ENCODE results near the gene KITLG.

Gene KITLG

DNA sequence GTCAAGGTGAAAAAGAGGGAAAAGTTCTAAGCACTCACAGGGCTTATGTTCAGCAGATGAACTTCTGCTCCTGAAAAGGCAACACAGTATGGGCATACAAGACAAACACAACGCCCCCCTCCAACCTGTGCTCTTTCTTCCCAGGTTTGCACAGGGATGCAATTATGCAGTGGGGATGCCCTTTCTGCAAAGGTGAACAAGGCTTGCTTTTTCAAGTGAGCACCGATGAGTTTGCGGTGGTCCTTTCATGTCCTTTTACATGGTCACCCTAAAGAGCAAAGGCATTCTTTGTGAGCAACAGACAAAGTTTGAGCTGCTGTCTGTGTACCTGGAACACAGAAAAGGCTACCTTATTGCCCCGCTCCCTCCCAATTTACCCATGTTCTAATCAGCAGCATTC lies 6.7 kb downstream of the KITLG start:
- TF ChIP-seq SNAI2 (CRISPR knock-in tag; IDR thresholded peaks at IDR 0.05) (no peak), PATZ1 (CRISPR knock-in tag; IDR thresholded peaks at IDR 0.05; ENCODE audit: borderline replicate concordance) (no peak), ZNF8 (CRISPR knock-in tag; IDR thresholded peaks at IDR 0.05) (no peak)
- ATAC-seq = no peak

- TF ChIP-seq TCF4 (CRISPR knock-in tag; IDR thresholded peaks at IDR 0.05; ENCODE audit: borderline replicate concordance) (no peak), CREB5 (CRISPR knock-in tag; IDR thresholded peaks at IDR 0.05; ENCODE audit: low read depth) (no peak), ZNF565 (CRISPR knock-in tag; conservative IDR thresholded peaks at IDR 0.05; ENCODE audit: low read depth) (no peak), ZNF8 (CRISPR knock-in tag; IDR thresholded peaks at IDR 0.05) (no peak), SNAI2 (CRISPR knock-in tag; IDR thresholded peaks at IDR 0.05) (no peak), ESRRG (CRISPR knock-in tag; IDR thresholded peaks at IDR 0.05) (no peak), ZFP3 (CRISPR knock-in tag; IDR thresholded peaks at IDR 0.05) (no peak), ZC3H10 (CRISPR knock-in tag; IDR thresholded peaks at IDR 0.05) (no peak), ARNTL (CRISPR knock-in tag; IDR thresholded peaks at IDR 0.05; ENCODE audit: borderline replicate concordance, low read depth) (no peak), OSR1 (CRISPR knock-in tag; IDR thresholded peaks at IDR 0.05) (no peak)
- TF ChIP-seq, protein P1, sequence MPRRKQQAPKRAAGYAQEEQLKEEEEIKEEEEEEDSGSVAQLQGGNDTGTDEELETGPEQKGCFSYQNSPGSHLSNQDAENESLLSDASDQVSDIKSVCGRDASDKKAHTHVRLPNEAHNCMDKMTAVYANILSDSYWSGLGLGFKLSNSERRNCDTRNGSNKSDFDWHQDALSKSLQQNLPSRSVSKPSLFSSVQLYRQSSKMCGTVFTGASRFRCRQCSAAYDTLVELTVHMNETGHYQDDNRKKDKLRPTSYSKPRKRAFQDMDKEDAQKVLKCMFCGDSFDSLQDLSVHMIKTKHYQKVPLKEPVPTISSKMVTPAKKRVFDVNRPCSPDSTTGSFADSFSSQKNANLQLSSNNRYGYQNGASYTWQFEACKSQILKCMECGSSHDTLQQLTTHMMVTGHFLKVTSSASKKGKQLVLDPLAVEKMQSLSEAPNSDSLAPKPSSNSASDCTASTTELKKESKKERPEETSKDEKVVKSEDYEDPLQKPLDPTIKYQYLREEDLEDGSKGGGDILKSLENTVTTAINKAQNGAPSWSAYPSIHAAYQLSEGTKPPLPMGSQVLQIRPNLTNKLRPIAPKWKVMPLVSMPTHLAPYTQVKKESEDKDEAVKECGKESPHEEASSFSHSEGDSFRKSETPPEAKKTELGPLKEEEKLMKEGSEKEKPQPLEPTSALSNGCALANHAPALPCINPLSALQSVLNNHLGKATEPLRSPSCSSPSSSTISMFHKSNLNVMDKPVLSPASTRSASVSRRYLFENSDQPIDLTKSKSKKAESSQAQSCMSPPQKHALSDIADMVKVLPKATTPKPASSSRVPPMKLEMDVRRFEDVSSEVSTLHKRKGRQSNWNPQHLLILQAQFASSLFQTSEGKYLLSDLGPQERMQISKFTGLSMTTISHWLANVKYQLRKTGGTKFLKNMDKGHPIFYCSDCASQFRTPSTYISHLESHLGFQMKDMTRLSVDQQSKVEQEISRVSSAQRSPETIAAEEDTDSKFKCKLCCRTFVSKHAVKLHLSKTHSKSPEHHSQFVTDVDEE (CRISPR knock-in tag; IDR thresholded peaks at IDR 0.05) = no peak
- ATAC-seq = no peak
Measured at GRCh38 chr12:88572781-88573549, 7.3 kb downstream of the KITLG start.

- TF ChIP-seq, protein P1 (CRISPR knock-in tag; IDR thresholded peaks at IDR 0.05) = no peak
- TF ChIP-seq SNAI2 (CRISPR knock-in tag; IDR thresholded peaks at IDR 0.05) (no peak), CREB5 (CRISPR knock-in tag; IDR thresholded peaks at IDR 0.05; ENCODE audit: low read depth) (no peak), RARB (CRISPR knock-in tag; IDR thresholded peaks at IDR 0.05) (no peak), ZNF565 (CRISPR knock-in tag; conservative IDR thresholded peaks at IDR 0.05; ENCODE audit: low read depth) (no peak), OSR1 (CRISPR knock-in tag; IDR thresholded peaks at IDR 0.05) (no peak), CSDC2 (CRISPR knock-in tag; IDR thresholded peaks at IDR 0.05) (no peak), GLIS3 (CRISPR knock-in tag; IDR thresholded peaks at IDR 0.05) (no peak), PPARA (CRISPR knock-in tag; IDR thresholded peaks at IDR 0.05; ENCODE audit: borderline replicate concordance) (no peak), ARNTL (CRISPR knock-in tag; IDR thresholded peaks at IDR 0.05; ENCODE audit: borderline replicate concordance, low read depth) (no peak), ZNF70 (CRISPR knock-in tag; IDR thresholded peaks at IDR 0.05) (no peak), BACH2 (CRISPR knock-in tag; IDR thresholded peaks at IDR 0.05; ENCODE audit: borderline replicate concordance) (no peak), ISL1 (CRISPR knock-in tag; IDR thresholded peaks at IDR 0.05) (no peak), ZFP3 (CRISPR knock-in tag; IDR thresholded peaks at IDR 0.05) (no peak), CSRNP3 (CRISPR knock-in tag; IDR thresholded peaks at IDR 0.05) (no peak), ESRRG (CRISPR knock-in tag; IDR thresholded peaks at IDR 0.05) (no peak)
- TF ChIP-seq, protein P2, sequence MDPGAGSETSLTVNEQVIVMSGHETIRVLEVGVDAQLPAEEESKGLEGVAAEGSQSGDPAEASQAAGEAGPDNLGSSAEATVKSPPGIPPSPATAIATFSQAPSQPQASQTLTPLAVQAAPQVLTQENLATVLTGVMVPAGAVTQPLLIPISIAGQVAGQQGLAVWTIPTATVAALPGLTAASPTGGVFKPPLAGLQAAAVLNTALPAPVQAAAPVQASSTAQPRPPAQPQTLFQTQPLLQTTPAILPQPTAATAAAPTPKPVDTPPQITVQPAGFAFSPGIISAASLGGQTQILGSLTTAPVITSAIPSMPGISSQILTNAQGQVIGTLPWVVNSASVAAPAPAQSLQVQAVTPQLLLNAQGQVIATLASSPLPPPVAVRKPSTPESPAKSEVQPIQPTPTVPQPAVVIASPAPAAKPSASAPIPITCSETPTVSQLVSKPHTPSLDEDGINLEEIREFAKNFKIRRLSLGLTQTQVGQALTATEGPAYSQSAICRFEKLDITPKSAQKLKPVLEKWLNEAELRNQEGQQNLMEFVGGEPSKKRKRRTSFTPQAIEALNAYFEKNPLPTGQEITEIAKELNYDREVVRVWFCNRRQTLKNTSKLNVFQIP (CRISPR knock-in tag; IDR thresholded peaks at IDR 0.05; ENCODE audit: borderline replicate concordance, low read depth) = no peak
- ATAC-seq = no peak
Measured at GRCh38 chr12:88571543-88571942, 8.7 kb downstream of the KITLG start.
